Measurements from ENCODE around the gene SLC16A4.

SLC16A4 gene

GRCh38 chr1:110319332-110320167 lies 71.3 kb downstream of the SLC16A4 start:
- Mint-ChIP-seq H3K9me3 (peaks cover 0 to 3% of the 10 kb centered on the region in 2 donors), H3K4me1 (no peaks in the 10 kb centered on the region), H3K27me3 (no peaks in the 10 kb centered on the region), H3K27ac (no peak overlapping the region), H3K36me3 (peaks cover 2 to 6% of the 10 kb centered on the region in 2 donors), H3K4me3 (no peak overlapping the region)
- ATAC-seq (replicated peaks) = no peak
- no peak for DNase-seq

- Mint-ChIP-seq H3K4me3 (no peak overlapping the region), H3K27ac (no peak overlapping the region), H3K9me3 (peaks cover 0 to 3% of the 10 kb centered on the region in 2 donors), H3K4me1 (no peaks in the 10 kb centered on the region), H3K27me3 (no peaks in the 10 kb centered on the region), H3K36me3 (peaks cover 2 to 6% of the 10 kb centered on the region in 2 donors)
- ATAC-seq (replicated peaks) (no peak), DNase-seq (no peak)
These were observed 72.8 kb downstream of the SLC16A4 start for GRCh38 chr1:110318046-110318445.

GRCh38 chr1:110316735-110317134 lies 74.1 kb downstream of the SLC16A4 start:
- Mint-ChIP-seq H3K36me3 (peaks cover 2 to 6% of the 10 kb centered on the region in 2 donors), H3K4me1 (peaks cover 0 to 3% of the 10 kb centered on the region in 2 donors), H3K27ac (no peak overlapping the region), H3K27me3 (no peaks in the 10 kb centered on the region), H3K9me3 (peaks cover 0 to 3% of the 10 kb centered on the region in 2 donors), H3K4me3 (no peak overlapping the region)
- no peak for ATAC-seq (replicated peaks)
- no peak for DNase-seq

Data from stimulated activated naive B cell treated with anti-CD40 and anti-IgM and Interleukin-4, amounts not matched to agents 10 μg/mL and 1 μg/mL and 100 μg/mL, for 72 hours (primary cell).